ENCODE measurements around the gene RSPH10B2. TPM values are rescaled to one million over a fixed set of nuclear protein-coding genes. Genes with fewer than 3 reads are reported as not detected.
"Not testable (repeated sequence)": the region's sequence is repeated elsewhere in the genome, so short reads cannot be mapped to it uniquely, and the experiment has no call there.

The RSPH10B2 gene
- total RNA-seq, 2 experiments from 2014 or later = 0.76 to 1.3 TPM

DNA sequence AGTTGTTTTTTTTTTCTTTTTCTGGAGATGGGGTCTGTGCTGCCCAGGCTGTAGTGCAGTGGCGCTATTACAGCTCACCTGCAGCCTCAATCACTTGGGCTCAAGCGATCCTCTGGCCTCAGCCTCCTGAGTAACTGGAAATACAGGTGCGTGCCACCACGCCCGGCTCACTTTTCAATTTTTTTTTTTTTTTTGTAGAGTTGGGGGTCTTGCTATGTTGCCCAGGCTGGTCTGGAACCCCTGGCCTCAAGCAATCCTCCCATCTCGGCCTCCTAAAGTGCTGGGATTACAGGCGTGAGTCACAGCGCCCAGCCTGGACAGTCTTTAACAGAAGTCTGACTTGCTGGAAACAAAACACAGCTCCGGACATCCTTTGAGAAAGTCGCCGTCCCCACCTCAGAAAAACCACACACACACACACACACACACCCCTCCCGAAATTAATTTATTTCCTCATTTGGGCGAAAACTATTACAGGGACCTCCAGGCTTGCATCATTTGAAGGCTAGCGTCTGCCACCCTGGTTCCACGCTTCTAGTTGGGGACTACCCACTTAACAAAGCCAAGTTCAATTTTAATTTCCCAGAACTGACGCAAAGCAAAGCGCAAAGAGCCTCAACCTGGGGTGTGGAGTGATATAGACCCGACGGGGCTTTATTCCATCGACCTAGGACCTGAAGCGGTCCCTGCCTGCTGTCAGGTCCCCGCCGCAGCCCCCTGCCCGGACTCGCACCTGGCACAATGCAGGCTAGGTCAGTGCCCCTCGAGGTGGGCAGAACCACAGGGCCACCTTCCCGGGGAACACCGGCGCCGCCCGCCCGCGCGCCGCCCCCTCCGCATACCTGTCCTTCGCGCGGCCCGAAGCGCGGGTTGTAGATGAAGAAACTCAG, 71.6 kb downstream of the RSPH10B2 start:
- H3K36me3 ChIP-seq (ENCODE audit: insufficient read depth, low read length); H3K9me3 ChIP-seq (ENCODE audit: low read length); H3K79me2 ChIP-seq (ENCODE audit: insufficient read depth, low read depth, low read length); intact Hi-C loops (cut with micrococcal nuclease; ENCODE audit: unreplicated experiment); CTCF ChIA-PET (ENCODE audit: unreplicated experiment); H3K27ac ChIP-seq (ENCODE audit: low read depth, low read length, poor library complexity, severe bottlenecking); POLR2A ChIA-PET; BruUV-seq (replicated peaks); H3K9me2 ChIP-seq (ENCODE audit: insufficient read depth, low read length); DNase-seq (ENCODE audit: low spot score); H4K20me1 ChIP-seq (ENCODE audit: insufficient read depth, low read length); H2AFZ ChIP-seq (ENCODE audit: low read length); H3K4me1 ChIP-seq (ENCODE audit: insufficient read depth, low read length, poor library complexity, severe bottlenecking): not testable (repeated sequence)
- H3K4me2 ChIP-seq (ENCODE audit: low read length) = peak overlapping the region; percentile 42
- H3K4me3 ChIP-seq (ENCODE audit: low read depth, low read length, poor library complexity, severe bottlenecking) = peak overlapping the region; percentile 66

DNA sequence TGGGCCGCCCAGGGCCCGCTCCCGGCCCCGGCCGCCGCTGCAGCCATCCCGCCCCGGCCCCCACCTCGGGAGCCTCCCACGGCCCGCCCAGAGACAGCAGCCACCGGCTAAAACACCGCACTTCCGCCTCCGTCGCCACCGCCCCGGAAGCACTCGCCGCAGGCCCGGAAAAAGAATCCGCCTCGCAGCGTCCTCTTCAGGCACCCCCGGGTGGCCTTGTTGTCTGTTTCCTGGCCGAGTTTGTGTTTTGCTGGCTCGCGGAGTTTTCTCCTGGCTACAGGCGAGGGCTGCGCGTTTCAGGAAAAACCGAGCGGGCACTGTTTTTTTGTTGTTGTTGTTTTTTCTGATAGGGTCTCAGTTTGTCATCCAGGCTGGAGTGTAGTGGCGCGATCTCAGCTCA, 72.2 kb downstream of the RSPH10B2 start, which contains the start of gene CCZ1B:
TSS of gene CCZ1B (minus strand) at position 125 of the 400 bp plus-strand sequence. CDS start at position 47, 78 bp downstream.
- H3K4me3 ChIP-seq (ENCODE audit: low read depth, low read length, poor library complexity, severe bottlenecking) = peak within 1 kb of the TSS; percentile 66
- H3K36me3 ChIP-seq (ENCODE audit: insufficient read depth, low read length); H3K27ac ChIP-seq (ENCODE audit: low read depth, low read length, poor library complexity, severe bottlenecking); CTCF ChIA-PET (ENCODE audit: unreplicated experiment); H3K79me2 ChIP-seq (ENCODE audit: insufficient read depth, low read depth, low read length); H3K4me1 ChIP-seq (ENCODE audit: insufficient read depth, low read length, poor library complexity, severe bottlenecking); intact Hi-C loops (cut with micrococcal nuclease; ENCODE audit: unreplicated experiment); H3K9me3 ChIP-seq (ENCODE audit: low read length); H3K9me2 ChIP-seq (ENCODE audit: insufficient read depth, low read length); POLR2A ChIA-PET; H4K20me1 ChIP-seq (ENCODE audit: insufficient read depth, low read length): not testable (repeated sequence)
- TF ChIP-seq, protein P1, sequence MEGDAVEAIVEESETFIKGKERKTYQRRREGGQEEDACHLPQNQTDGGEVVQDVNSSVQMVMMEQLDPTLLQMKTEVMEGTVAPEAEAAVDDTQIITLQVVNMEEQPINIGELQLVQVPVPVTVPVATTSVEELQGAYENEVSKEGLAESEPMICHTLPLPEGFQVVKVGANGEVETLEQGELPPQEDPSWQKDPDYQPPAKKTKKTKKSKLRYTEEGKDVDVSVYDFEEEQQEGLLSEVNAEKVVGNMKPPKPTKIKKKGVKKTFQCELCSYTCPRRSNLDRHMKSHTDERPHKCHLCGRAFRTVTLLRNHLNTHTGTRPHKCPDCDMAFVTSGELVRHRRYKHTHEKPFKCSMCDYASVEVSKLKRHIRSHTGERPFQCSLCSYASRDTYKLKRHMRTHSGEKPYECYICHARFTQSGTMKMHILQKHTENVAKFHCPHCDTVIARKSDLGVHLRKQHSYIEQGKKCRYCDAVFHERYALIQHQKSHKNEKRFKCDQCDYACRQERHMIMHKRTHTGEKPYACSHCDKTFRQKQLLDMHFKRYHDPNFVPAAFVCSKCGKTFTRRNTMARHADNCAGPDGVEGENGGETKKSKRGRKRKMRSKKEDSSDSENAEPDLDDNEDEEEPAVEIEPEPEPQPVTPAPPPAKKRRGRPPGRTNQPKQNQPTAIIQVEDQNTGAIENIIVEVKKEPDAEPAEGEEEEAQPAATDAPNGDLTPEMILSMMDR (conservative IDR thresholded peaks at IDR 0.05; ENCODE audit: low read length) = peak; percentile 44
- peak; percentile 84 for DNase-seq (ENCODE audit: low spot score)
- TSS peak; percentile 96 for BruUV-seq (replicated peaks)
- H3K4me2 ChIP-seq (ENCODE audit: low read length) = peak within 1 kb of the TSS; percentile 63
- peak within 1 kb of the TSS; percentile 69 for H2AFZ ChIP-seq (ENCODE audit: low read length)

DNA sequence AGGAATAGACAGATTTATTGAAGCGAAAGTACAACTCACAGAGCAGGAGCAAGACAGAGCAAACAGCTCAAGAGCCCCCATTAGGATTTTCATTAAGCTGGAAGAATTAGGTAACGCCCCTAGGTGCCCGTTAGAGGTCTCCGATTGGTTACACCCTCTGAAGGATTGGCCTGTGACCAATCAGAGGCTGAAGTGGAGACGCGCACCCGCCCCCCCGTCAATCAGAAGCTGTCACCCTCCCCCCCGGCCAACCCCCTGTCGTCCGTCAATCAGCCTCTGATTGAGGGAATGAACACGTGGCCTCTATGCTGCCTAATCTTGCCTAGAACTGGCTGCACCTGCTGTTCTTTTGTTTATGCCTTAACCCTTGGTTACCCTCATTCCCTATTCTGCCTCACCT, 73.3 kb downstream of the RSPH10B2 start:
- H3K4me3 ChIP-seq (ENCODE audit: low read depth, low read length, poor library complexity, severe bottlenecking); H3K4me2 ChIP-seq (ENCODE audit: low read length); H3K36me3 ChIP-seq (ENCODE audit: insufficient read depth, low read length); H3K4me1 ChIP-seq (ENCODE audit: insufficient read depth, low read length, poor library complexity, severe bottlenecking); BruUV-seq (replicated peaks); H4K20me1 ChIP-seq (ENCODE audit: insufficient read depth, low read length); CTCF ChIA-PET (ENCODE audit: unreplicated experiment); intact Hi-C loops (cut with micrococcal nuclease; ENCODE audit: unreplicated experiment); H3K79me2 ChIP-seq (ENCODE audit: insufficient read depth, low read depth, low read length); H3K27ac ChIP-seq (ENCODE audit: low read depth, low read length, poor library complexity, severe bottlenecking); H3K9me2 ChIP-seq (ENCODE audit: insufficient read depth, low read length); DNase-seq (ENCODE audit: low spot score); H3K9me3 ChIP-seq (ENCODE audit: low read length); H2AFZ ChIP-seq (ENCODE audit: low read length): not testable (repeated sequence)
- POLR2A ChIA-PET = interaction anchor here (0.6 kb wide), 1 partner anchor 9 kb away, joined by 3 read pairs; no protein-coding TSS in a partner anchor

DNA sequence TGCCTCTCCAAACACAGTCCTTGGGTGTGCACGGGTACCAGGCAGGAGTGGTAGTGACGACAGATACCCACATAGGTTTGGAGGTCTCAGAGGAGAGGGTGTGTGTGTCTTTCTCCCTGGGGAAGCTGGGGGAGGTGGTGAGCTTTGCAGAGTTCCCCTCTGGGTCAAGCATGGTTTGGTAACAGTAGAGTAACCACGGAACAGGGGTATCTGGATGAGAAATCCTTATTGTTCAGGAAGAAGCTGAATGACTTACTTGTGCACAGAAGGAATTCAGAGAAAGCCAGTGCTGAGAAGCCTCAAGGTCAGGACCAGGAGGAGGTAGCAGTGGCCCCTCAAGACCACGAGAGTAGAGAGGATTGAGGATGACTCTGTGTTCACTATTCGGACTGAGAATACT, 75.7 kb downstream of the RSPH10B2 start:
- BruUV-seq (replicated peaks); H3K36me3 ChIP-seq (ENCODE audit: insufficient read depth, low read length); H2AFZ ChIP-seq (ENCODE audit: low read length); CTCF ChIA-PET (ENCODE audit: unreplicated experiment); H3K4me3 ChIP-seq (ENCODE audit: low read depth, low read length, poor library complexity, severe bottlenecking); H3K27ac ChIP-seq (ENCODE audit: low read depth, low read length, poor library complexity, severe bottlenecking); H3K4me2 ChIP-seq (ENCODE audit: low read length); H3K9me2 ChIP-seq (ENCODE audit: insufficient read depth, low read length); H3K9me3 ChIP-seq (ENCODE audit: low read length); H3K4me1 ChIP-seq (ENCODE audit: insufficient read depth, low read length, poor library complexity, severe bottlenecking); H4K20me1 ChIP-seq (ENCODE audit: insufficient read depth, low read length); DNase-seq (ENCODE audit: low spot score); intact Hi-C loops (cut with micrococcal nuclease; ENCODE audit: unreplicated experiment); H3K79me2 ChIP-seq (ENCODE audit: insufficient read depth, low read depth, low read length): not testable (repeated sequence)
- POLR2A ChIA-PET = interaction anchor here (0.7 kb wide), 1 partner anchor 431 kb away, joined by 4 read pairs; no protein-coding TSS in a partner anchor

DNA sequence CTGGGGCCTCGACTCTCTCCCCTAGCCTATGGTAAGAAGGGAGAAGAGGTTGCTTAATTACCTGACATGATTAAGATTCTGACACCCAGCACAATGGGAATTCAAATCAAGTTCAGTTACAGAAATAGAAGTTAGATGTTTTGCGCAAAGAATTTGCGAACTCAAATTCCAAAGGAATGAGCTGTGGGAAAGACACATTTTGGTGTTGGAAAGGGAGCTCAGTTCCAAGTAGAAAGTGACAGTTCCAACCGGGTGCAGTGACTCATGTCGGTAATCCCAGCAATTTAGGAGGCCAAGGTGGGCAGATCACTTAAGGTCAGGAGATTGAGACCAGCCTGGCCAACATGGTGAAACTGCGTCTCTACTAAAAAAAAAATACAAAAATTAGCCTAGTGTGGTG, 76.1 kb downstream of the RSPH10B2 start:
- intact Hi-C loops (cut with micrococcal nuclease; ENCODE audit: unreplicated experiment); CTCF ChIA-PET (ENCODE audit: unreplicated experiment); H3K79me2 ChIP-seq (ENCODE audit: insufficient read depth, low read depth, low read length): not testable (repeated sequence)

More for the DNA sequence above, 76.1 kb downstream of the RSPH10B2 start:
- DNase-seq (ENCODE audit: low spot score); H3K27ac ChIP-seq (ENCODE audit: low read depth, low read length, poor library complexity, severe bottlenecking); BruUV-seq (replicated peaks); H2AFZ ChIP-seq (ENCODE audit: low read length); H3K36me3 ChIP-seq (ENCODE audit: insufficient read depth, low read length); H3K4me2 ChIP-seq (ENCODE audit: low read length); H4K20me1 ChIP-seq (ENCODE audit: insufficient read depth, low read length); H3K9me2 ChIP-seq (ENCODE audit: insufficient read depth, low read length); H3K4me1 ChIP-seq (ENCODE audit: insufficient read depth, low read length, poor library complexity, severe bottlenecking); H3K9me3 ChIP-seq (ENCODE audit: low read length); H3K4me3 ChIP-seq (ENCODE audit: low read depth, low read length, poor library complexity, severe bottlenecking): not testable (repeated sequence)
- POLR2A ChIA-PET = interaction anchor here (0.7 kb wide), 1 partner anchor 431 kb away, joined by 4 read pairs; no protein-coding TSS in a partner anchor
